HepG2 (cell line): Measurements from ENCODE around the gene UEVLD.

Experiments
- CTCF ChIP-seq: sonication (generic); formaldehyde crosslinking; IDR thresholded peaks from 2 replicates; pipeline ENCODE4 v1.5.0; 2020; ENCODE audit warnings: mild to moderate bottlenecking, missing genetic modification reagents, moderate library complexity
- FOXO4 ChIP-seq: sonication (generic); formaldehyde crosslinking; conservative IDR thresholded peaks from 2 replicates; pipeline ENCODE4 v1.8.1; 2023; ENCODE audit warnings: missing genetic modification reagents
- KLF6 ChIP-seq: IDR thresholded peaks from 2 replicates; pipeline ENCODE4 v1.8.0; 2016; ENCODE audit warnings: missing biosample characterization, missing genetic modification reagents
- REST ChIP-seq, 2 experiments: IDR thresholded peaks; 2 replicates each; pipeline ENCODE4 v1.6.1; 2011 to 2012; ENCODE audit warnings: low read length in 2 of 2, borderline replicate concordance in 1 of 2, low read depth in 1 of 2, mild to moderate bottlenecking in 1 of 2, moderate library complexity in 1 of 2

- TF ChIP-seq REST (IDR thresholded peaks at IDR 0.05; ENCODE audit: borderline replicate concordance in 1 of 2, low read depth in 1 of 2, low read length in 2 of 2): no peak
- no peak for TF ChIP-seq KLF6 (CRISPR knock-in tag)
- no peak for TF ChIP-seq CTCF (CRISPR knock-in tag)
- no peak for TF ChIP-seq FOXO4 (CRISPR knock-in tag)
Measured at GRCh38 chr11:18492888-18493287, 95.6 kb downstream of the UEVLD start.
